Measurements from ENCODE around the gene WDR46. TPM values are rescaled to one million over a fixed set of nuclear protein-coding genes. Genes with fewer than 3 reads are reported as not detected.
A peak's percentile ranks its signal among the peaks of the same experiment; 100 is the strongest.

Gene WDR46
- total and polyA plus RNA-seq, 10 of the 15 experiments (the other 5 are each of a cell fraction or from before 2014, with no cell fraction given): 10.1 to 147 (median 86.0) TPM

GRCh38 chr6:33329058-33329457 lies 40.0 kb upstream of the WDR46 start (continued):
- TF ChIP-seq, protein P1, sequence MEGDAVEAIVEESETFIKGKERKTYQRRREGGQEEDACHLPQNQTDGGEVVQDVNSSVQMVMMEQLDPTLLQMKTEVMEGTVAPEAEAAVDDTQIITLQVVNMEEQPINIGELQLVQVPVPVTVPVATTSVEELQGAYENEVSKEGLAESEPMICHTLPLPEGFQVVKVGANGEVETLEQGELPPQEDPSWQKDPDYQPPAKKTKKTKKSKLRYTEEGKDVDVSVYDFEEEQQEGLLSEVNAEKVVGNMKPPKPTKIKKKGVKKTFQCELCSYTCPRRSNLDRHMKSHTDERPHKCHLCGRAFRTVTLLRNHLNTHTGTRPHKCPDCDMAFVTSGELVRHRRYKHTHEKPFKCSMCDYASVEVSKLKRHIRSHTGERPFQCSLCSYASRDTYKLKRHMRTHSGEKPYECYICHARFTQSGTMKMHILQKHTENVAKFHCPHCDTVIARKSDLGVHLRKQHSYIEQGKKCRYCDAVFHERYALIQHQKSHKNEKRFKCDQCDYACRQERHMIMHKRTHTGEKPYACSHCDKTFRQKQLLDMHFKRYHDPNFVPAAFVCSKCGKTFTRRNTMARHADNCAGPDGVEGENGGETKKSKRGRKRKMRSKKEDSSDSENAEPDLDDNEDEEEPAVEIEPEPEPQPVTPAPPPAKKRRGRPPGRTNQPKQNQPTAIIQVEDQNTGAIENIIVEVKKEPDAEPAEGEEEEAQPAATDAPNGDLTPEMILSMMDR (IDR thresholded peaks at IDR 0.05 in 2 of 3, conservative IDR thresholded peaks at IDR 0.05 in 1 of 3; ENCODE audit: control insufficient read depth in 2 of 3, extremely low read depth in 1 of 3, insufficient read depth in 1 of 3, low read depth in 3 of 3, low read length in 3 of 3): no peak
- TF ChIP-seq BMI1 (IDR thresholded peaks at IDR 0.05; ENCODE audit: borderline replicate concordance) (no peak), ZNF24 (IDR thresholded peaks at IDR 0.05) (no peak), ZNF207 (IDR thresholded peaks at IDR 0.05; ENCODE audit: borderline replicate concordance) (no peak)

GRCh38 chr6:33324125-33324524 lies 35.1 kb upstream of the WDR46 start:
- Histone ChIP-seq H2AFZ (ENCODE audit: control insufficient read depth, low read depth, low read length) (peak overlapping the region; percentile 82), H3K4me1 (ENCODE audit: control insufficient read depth, insufficient read depth, low read length) (peaks cover 10% of the 10 kb centered on the region), H3K4me2 (ENCODE audit: control insufficient read depth, insufficient read depth) (peak overlapping the region; percentile 79), H3K27ac (ENCODE audit: control insufficient read depth, insufficient read depth) (peak overlapping the region; percentile 83), H3K9me3 (replicated peaks; ENCODE audit: control insufficient read depth, insufficient read depth, low read length) (no peaks in the 10 kb centered on the region), H4K20me1 (ENCODE audit: control insufficient read depth, insufficient read depth) (0 out of 2 replicates have a peak, but pooled peaks cover 3% of the 10 kb centered on the region), H3K27me3 (replicated peaks in 1 of 2; ENCODE audit: control insufficient read depth in 2 of 2, insufficient read depth in 2 of 2, low read length in 1 of 2) (no peaks in the 10 kb centered on the region), H3K79me2 (ENCODE audit: control insufficient read depth, insufficient read depth, low read length) (peaks cover 29% of the 10 kb centered on the region), H3K36me3 (ENCODE audit: control insufficient read depth in 2 of 2, insufficient read depth in 2 of 2, low read length in 1 of 2) (peaks cover 7 to 11% of the 10 kb centered on the region in 2 experiments; a peak in 3 of 4 replicates), H3K9ac (ENCODE audit: control insufficient read depth, insufficient read depth, low read length) (peak overlapping the region; percentile 82), H3K4me3 (peak overlapping the region; percentile 80)
- WGBS (ENCODE audit: insufficient coverage, insufficient replicate concordance, low lambda C conversion rate, missing lambda C conversion rate): under 1% methylated on average over 7 of the region's 7 CpGs
- CTCF ChIA-PET: interaction anchor here (1.2 to 1.7 kb wide), 2 partner anchors 67 to 358 kb away, joined by 3 to 7 read pairs; no protein-coding TSS in a partner anchor
- FAIRE-seq (peak; percentile 49), DNase-seq (ENCODE audit: low read depth, low spot score) (no peak), ATAC-seq (no peak)
- intact Hi-C loops (cut with micrococcal nuclease; ENCODE audit: unreplicated experiment): no loop called here
- POLR2A ChIA-PET: interaction anchor here (0.6 to 1.5 kb wide), 7 partner anchors 12 to 301 kb away, joined by 3 to 7 read pairs (median 4); partner anchors contain the start of gene CUTA
- RAD21 ChIA-PET (ENCODE audit: unreplicated experiment): interaction anchor here (1.1 to 1.2 kb wide), 2 partner anchors 25 to 76 kb away, joined by 3 to 4 read pairs; no protein-coding TSS in a partner anchor
- SMC1A ChIA-PET (ENCODE audit: uncharacterized antibody, unreplicated experiment): interaction anchor here (0.6 to 2.0 kb wide), 4 partner anchors 9 to 1136 kb away, joined by 3 to 7 read pairs (median 3); no protein-coding TSS in a partner anchor
- BruUV-seq (replicated peaks): no TSS peak
- in situ Hi-C loops (cut with MboI): no loop called here
- TF ChIP-seq, protein P2, sequence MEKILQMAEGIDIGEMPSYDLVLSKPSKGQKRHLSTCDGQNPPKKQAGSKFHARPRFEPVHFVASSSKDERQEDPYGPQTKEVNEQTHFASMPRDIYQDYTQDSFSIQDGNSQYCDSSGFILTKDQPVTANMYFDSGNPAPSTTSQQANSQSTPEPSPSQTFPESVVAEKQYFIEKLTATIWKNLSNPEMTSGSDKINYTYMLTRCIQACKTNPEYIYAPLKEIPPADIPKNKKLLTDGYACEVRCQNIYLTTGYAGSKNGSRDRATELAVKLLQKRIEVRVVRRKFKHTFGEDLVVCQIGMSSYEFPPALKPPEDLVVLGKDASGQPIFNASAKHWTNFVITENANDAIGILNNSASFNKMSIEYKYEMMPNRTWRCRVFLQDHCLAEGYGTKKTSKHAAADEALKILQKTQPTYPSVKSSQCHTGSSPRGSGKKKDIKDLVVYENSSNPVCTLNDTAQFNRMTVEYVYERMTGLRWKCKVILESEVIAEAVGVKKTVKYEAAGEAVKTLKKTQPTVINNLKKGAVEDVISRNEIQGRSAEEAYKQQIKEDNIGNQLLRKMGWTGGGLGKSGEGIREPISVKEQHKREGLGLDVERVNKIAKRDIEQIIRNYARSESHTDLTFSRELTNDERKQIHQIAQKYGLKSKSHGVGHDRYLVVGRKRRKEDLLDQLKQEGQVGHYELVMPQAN (conservative IDR thresholded peaks at IDR 0.05): no peak
- TF ChIP-seq JUND (IDR thresholded peaks at IDR 0.05; ENCODE audit: low read depth, low read length): 0 out of 2 replicates have a peak, but pooled peaks have one; percentile 24
- TF ChIP-seq IKZF2 (IDR thresholded peaks at IDR 0.05): peak; percentile 70 to 84
- 0 out of 2 replicates have a peak, but pooled peaks have one; percentile 29 for TF ChIP-seq TCF3 (IDR thresholded peaks at IDR 0.05; ENCODE audit: borderline replicate concordance, insufficient read depth, low read depth, low read length)
- TF ChIP-seq, protein P3, sequence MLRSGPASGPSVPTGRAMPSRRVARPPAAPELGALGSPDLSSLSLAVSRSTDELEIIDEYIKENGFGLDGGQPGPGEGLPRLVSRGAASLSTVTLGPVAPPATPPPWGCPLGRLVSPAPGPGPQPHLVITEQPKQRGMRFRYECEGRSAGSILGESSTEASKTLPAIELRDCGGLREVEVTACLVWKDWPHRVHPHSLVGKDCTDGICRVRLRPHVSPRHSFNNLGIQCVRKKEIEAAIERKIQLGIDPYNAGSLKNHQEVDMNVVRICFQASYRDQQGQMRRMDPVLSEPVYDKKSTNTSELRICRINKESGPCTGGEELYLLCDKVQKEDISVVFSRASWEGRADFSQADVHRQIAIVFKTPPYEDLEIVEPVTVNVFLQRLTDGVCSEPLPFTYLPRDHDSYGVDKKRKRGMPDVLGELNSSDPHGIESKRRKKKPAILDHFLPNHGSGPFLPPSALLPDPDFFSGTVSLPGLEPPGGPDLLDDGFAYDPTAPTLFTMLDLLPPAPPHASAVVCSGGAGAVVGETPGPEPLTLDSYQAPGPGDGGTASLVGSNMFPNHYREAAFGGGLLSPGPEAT (IDR thresholded peaks at IDR 0.05; ENCODE audit: low read depth): peak; percentile 65; the same call in 1 of the 2 replicates
- peak; percentile 22; the same call in 1 of the 2 replicates for TF ChIP-seq FOXM1 (IDR thresholded peaks at IDR 0.05; ENCODE audit: low read depth, low read length)
- peak; percentile 71 for TF ChIP-seq SPI1 (IDR thresholded peaks at IDR 0.05; ENCODE audit: borderline replicate concordance, insufficient read depth, low read depth, low read length)
- TF ChIP-seq ESRRA (IDR thresholded peaks at IDR 0.05; ENCODE audit: low read length): no peak
- peak; percentile 20; the same call in 1 of the 2 replicates for TF ChIP-seq RUNX3 (IDR thresholded peaks at IDR 0.05; ENCODE audit: low read length)
- TF ChIP-seq SRF (IDR thresholded peaks at IDR 0.05; ENCODE audit: low read depth in 2 of 2, low read length in 2 of 2): 0 out of 4 replicates have a peak, but pooled peaks of 1 of the 2 experiments have one; percentile 43
- TF ChIP-seq NRF1 (conservative IDR thresholded peaks at IDR 0.05; ENCODE audit: low read depth, low read length): no peak
- TF ChIP-seq EED (IDR thresholded peaks at IDR 0.05; ENCODE audit: low read depth): peak; percentile 55; the same call in 1 of the 2 replicates
- TF ChIP-seq NFIC (IDR thresholded peaks at IDR 0.05; ENCODE audit: low read depth, low read length): peak; percentile 33; the same call in 1 of the 2 replicates

Measured in GM12878 (cell line).